HEK293T (cell line): ENCODE results near the gene SOX4.

ENCODE experiments used
- CTCF ChIA-PET: fragments of 350-600 bp; formaldehyde crosslinking; extraction: SDS; loops from one replicate; lab custom pipeline; 2021; ENCODE audit warnings: antibody characterized with exemption, inconsistent platforms; lab: Yijun Ruan, JAX
- POLR2A ChIA-PET: fragments of 350-600 bp; formaldehyde crosslinking; extraction: SDS; loops from one replicate; lab custom pipeline; 2020; ENCODE audit warnings: antibody characterized with exemption, inconsistent platforms; lab: Yijun Ruan, JAX
- DNase-seq: peaks from one replicate; pipeline ENCODE4 v3.0.0; 2012; ENCODE audit warnings: mixed read lengths; ENCODE audit errors: extremely low spot score
- ARNT ChIP-seq: fragments of 450-650 bp; IDR thresholded peaks from 2 replicates; pipeline ENCODE4 v1.6.1; 2017; ENCODE audit warnings: mild to moderate bottlenecking
- BHLHE40 ChIP-seq: fragments of 450-650 bp; IDR thresholded peaks from 2 replicates; pipeline ENCODE4 v1.6.1; 2016; ENCODE audit warnings: mild to moderate bottlenecking, moderate library complexity, borderline replicate concordance
- CTBP1 ChIP-seq: fragments of 450-650 bp; IDR thresholded peaks from 2 replicates; pipeline ENCODE4 v1.6.1; 2016; ENCODE audit warnings: borderline replicate concordance
- ELF4 ChIP-seq: fragments of 450-650 bp; IDR thresholded peaks from 2 replicates; pipeline ENCODE4 v1.6.1; 2017; ENCODE audit warnings: antibody characterized with exemption
- FOXA1 ChIP-seq: fragments of 450-650 bp; IDR thresholded peaks from 2 replicates; pipeline ENCODE4 v1.6.1; 2016; ENCODE audit warnings: mild to moderate bottlenecking
- FOXK2 ChIP-seq: fragments of 450-650 bp; IDR thresholded peaks from 2 replicates; pipeline ENCODE4 v1.6.1; 2016; ENCODE audit warnings: mild to moderate bottlenecking
- FOXM1 ChIP-seq: fragments of 450-650 bp; IDR thresholded peaks from 2 replicates; pipeline ENCODE4 v1.6.1; 2017; ENCODE audit warnings: mild to moderate bottlenecking, borderline replicate concordance
- HDGF ChIP-seq: fragments of 450-650 bp; IDR thresholded peaks from 2 replicates; pipeline ENCODE4 v1.6.1; 2017; ENCODE audit warnings: antibody characterized with exemption, borderline replicate concordance
- L3MBTL2 ChIP-seq: fragments of 450-650 bp; conservative IDR thresholded peaks from 2 replicates; pipeline ENCODE4 v1.6.1; 2016; ENCODE audit warnings: mild to moderate bottlenecking
- LEF1 ChIP-seq: fragments of 450-650 bp; IDR thresholded peaks from 2 replicates; pipeline ENCODE4 v1.6.1; 2017; ENCODE audit warnings: mild to moderate bottlenecking, borderline replicate concordance
- NFRKB ChIP-seq: fragments of 450-650 bp; IDR thresholded peaks from 2 replicates; pipeline ENCODE4 v1.6.1; 2016; ENCODE audit warnings: mild to moderate bottlenecking, moderate library complexity
- PKNOX1 ChIP-seq: fragments of 450-650 bp; IDR thresholded peaks from 2 replicates; pipeline ENCODE4 v1.6.1; 2016
- SP1 ChIP-seq: fragments of 450-650 bp; IDR thresholded peaks from 2 replicates; pipeline ENCODE4 v1.6.1; 2017
- SUZ12 ChIP-seq: fragments of 450-650 bp; IDR thresholded peaks from 2 replicates; pipeline ENCODE4 v1.6.1; 2016; ENCODE audit warnings: mild to moderate bottlenecking
- TARDBP ChIP-seq: fragments of 450-650 bp; IDR thresholded peaks from 2 replicates; pipeline ENCODE4 v1.6.1; 2016
- ZNF384 ChIP-seq: fragments of 450-650 bp; IDR thresholded peaks from 2 replicates; pipeline ENCODE4 v1.6.1; 2016

SOX4 gene

GRCh38 chr6:21587179-21587960, 6.2 kb upstream of the SOX4 start:
- no peak for TF ChIP-seq ARNT
- TF ChIP-seq FOXA1 = no peak
- no peak for TF ChIP-seq TARDBP
- TF ChIP-seq L3MBTL2 = 0 out of 2 replicates have a peak, but pooled peaks have one; percentile 21
- CTCF ChIA-PET = interaction anchor here (0.6 to 1.7 kb wide), 5 partner anchors 14 to 796 kb away, joined by 3 to 7 read pairs (median 5); no protein-coding TSS in a partner anchor
- peak; percentile 39 for DNase-seq
- POLR2A ChIA-PET = interaction anchor here (1.0 to 2.0 kb wide), 15 partner anchors 9 to 712 kb away, joined by 3 to 20 read pairs (median 4); no protein-coding TSS in a partner anchor

GRCh38 chr6:21587961-21588480, 5.5 kb upstream of the SOX4 start:
- peak; percentile 25 for DNase-seq
- ChIA-PET CTCF (interaction anchor here (0.6 to 1.7 kb wide), 7 partner anchors 14 to 797 kb away, joined by 3 to 7 read pairs (median 5); no protein-coding TSS in a partner anchor), POLR2A (interaction anchor here (0.6 to 2.0 kb wide), 20 partner anchors 9 to 1027 kb away, joined by 3 to 20 read pairs (median 3); no protein-coding TSS in a partner anchor)
- TF ChIP-seq L3MBTL2 (peak; percentile 80), TARDBP (no peak)

- TF ChIP-seq L3MBTL2 (no peak), ARNT (0 out of 2 replicates have a peak, but pooled peaks have one; percentile 20), FOXK2 (no peak), NFRKB (no peak), LEF1 (no peak), HDGF (no peak), FOXM1 (no peak), ELF4 (no peak), SP1 (no peak), TARDBP (no peak), BHLHE40 (no peak), CTBP1 (no peak), PKNOX1 (peak; percentile 52), FOXA1 (no peak), SUZ12 (no peak), ZNF384 (peak; percentile 98)
- CTCF ChIA-PET = interaction anchor here (0.6 to 1.7 kb wide), 14 partner anchors 11 to 797 kb away, joined by 3 to 7 read pairs (median 4); no protein-coding TSS in a partner anchor
- POLR2A ChIA-PET = interaction anchor here (0.6 to 2.0 kb wide), 19 partner anchors 8 to 1028 kb away, joined by 3 to 20 read pairs (median 3); no protein-coding TSS in a partner anchor
- DNase-seq = peak; percentile 57
Observed at GRCh38 chr6:21588481-21589351, 4.8 kb upstream of the SOX4 start.

- TF ChIP-seq FOXK2 (no peak), TARDBP (no peak), PKNOX1 (no peak), FOXM1 (no peak), CTBP1 (no peak), SUZ12 (no peak), ELF4 (no peak), NFRKB (no peak), SP1 (no peak), LEF1 (no peak), ZNF384 (no peak), L3MBTL2 (no peak), FOXA1 (no peak), ARNT (no peak), HDGF (no peak), BHLHE40 (no peak)
- ChIA-PET POLR2A (interaction anchor here (1.2 to 2.0 kb wide), 6 partner anchors 8 to 714 kb away, joined by 3 to 20 read pairs (median 8); no protein-coding TSS in a partner anchor), CTCF (interaction anchor here (0.6 to 1.7 kb wide), 9 partner anchors 10 to 884 kb away, joined by 3 to 7 read pairs (median 3); no protein-coding TSS in a partner anchor)
- DNase-seq = peak; percentile 68
Observed at GRCh38 chr6:21589352-21590345, 3.9 kb upstream of the SOX4 start.

GRCh38 chr6:21590346-21590745, 3.2 kb upstream of the SOX4 start:
- ChIA-PET CTCF (interaction anchor here (0.7 kb wide), 1 partner anchor 477 kb away, joined by 3 read pairs; no protein-coding TSS in a partner anchor), POLR2A (no interaction called here)
- no peak for TF ChIP-seq NFRKB
- DNase-seq = no peak
